ENCODE results near the gene MFRP.

The MFRP gene

GRCh38 chr11:119373059-119373920 is 26.8 kb upstream of the MFRP start:
- DNase-seq (ENCODE audit: low spot score) = no peak

DNA sequence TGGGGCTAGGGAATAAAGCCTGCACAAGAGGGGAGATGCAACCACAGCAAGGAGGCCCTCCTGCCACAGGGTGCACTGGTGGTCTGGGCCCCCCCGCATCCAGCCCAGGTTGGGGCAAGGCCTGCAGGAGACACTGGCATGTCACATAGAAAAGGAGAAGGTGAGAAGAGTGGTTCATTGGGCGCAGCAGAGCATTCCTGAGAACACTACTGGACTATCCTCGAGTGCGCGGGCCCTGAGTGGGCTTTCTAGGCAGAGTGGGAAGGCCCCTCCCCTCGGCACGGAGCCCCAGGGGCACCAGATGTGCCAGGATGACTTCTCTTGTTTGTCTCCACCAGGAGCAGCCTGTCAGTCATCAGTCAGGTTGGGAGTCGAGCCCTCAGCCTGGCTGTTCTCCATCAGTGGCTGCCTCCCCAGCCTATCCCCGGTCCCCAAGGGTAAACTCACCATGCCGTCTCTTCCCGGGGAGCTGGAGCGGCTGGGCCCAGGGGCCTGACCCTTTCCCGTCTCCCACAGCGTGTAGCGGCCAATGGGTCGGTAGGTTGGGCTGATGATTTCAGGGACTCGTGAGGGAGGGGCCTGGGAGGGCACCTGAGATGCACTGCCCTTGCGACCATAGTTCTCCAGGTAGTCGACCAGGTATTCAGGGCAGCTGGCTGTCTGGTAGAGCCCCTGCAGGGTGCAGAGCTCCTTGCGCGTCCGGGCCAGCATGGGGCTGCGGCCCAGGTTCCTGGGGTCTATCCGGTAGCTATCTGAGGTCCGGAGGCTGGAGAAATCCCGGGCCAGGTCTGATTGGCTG is 26.0 kb upstream of the MFRP start:
- no peak for DNase-seq (ENCODE audit: low spot score)

- peak; percentile 82 for DNase-seq (ENCODE audit: low spot score)
These were observed 25.3 kb upstream of the MFRP start for GRCh38 chr11:119371778-119372182.

DNA sequence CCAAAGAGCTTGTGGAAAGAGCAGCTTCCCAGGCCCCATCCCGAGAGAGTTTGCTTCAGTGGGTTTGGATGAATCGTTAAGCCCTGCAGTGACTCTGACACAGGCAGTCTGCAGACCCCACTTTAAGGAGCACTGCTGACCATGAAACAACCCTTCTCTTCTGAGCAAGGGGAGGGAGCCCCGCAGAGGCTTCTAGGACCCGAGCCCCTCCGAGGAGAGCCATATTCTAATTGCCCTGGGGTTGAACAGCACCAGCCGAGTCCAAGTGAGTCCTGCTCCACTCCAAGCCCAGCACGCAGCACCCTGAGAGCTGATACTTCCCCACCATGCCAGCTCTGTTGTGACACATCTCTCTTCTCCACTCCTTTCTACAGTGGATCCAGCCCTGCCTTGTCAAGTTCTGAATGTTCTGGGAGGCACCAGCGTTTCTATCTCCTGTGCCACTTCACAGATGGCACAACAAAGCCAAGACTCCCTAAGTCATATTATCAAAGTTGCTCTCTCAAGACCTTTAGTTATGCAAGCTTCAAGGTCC is 24.6 kb upstream of the MFRP start:
- DNase-seq (ENCODE audit: low spot score) = no peak

- DNase-seq (ENCODE audit: low spot score) = no peak
These were observed 24.1 kb upstream of the MFRP start for GRCh38 chr11:119370486-119371046.

GRCh38 chr11:119369132-119369925 is 22.8 kb upstream of the MFRP start:
- no peak for DNase-seq (ENCODE audit: low spot score)

GRCh38 chr11:119368121-119369034 is 21.9 kb upstream of the MFRP start:
- DNase-seq (ENCODE audit: low spot score) = no peak

DNA sequence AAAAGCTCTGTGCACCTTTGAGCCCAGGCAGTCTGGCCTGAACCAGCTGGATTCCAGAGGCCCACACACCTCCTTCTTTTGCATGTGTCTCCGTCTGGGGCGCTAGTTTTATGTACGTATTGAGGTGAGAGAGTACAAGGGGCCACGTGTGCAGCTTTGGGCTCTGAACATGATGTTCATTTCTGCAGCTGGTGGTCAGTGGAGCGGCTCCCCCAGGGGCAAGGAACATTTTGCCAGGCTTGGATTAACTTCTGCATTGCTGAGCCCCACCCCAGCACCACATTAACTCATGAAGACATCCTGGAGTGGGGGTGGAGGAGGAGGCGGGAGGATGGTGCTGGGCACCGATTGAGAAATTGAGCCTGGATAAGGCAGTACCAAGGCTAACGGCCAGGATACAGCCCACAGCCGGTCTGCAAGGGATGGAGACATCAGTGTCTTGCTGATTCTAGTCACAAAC is 21.2 kb upstream of the MFRP start:
- no peak for DNase-seq (ENCODE audit: low spot score)

DNA sequence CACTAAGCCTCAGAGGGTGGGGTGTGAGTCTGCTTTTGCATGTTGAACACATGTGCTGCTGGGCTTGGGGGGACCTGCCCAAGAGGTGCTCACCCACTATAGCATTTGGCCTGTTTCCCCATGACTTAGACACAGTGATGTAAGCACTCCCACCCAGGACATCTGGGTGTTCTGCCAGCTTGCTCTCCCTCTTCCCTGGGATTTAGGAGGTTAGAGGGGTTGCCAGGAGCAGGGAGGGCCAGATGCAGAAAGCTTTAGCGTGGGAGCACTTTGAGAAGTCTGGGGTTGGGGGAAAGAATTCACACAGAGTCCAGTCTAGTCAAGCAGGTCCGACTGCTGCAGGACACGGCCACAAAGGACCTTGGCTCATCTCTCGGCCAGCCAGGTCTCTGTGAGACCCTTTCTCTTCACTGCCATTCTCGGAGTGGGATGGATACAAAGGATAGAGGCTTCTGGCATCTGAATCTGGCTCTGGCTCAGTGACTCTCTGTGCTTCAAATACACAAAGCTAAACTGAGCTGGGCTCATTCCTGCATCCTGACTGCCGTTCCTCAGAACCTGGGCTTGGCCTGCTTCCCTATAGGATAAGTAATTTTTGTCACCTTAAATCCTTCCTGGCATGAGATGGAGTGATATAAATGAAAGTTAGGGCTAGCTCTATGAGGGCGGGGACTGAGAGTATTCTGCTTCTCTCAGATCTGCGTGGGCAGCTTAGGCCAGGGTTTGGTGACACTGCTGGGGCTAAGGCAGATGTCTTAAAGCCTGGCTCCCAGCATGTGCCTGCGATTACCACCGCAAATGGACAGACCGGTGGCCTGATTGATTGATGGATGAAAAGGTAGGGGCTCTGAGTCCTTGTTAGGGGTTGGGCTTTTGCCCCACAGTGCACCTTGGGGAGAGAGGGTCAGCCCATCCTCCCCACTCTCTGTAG is 20.4 kb upstream of the MFRP start:
- DNase-seq (ENCODE audit: low spot score) = no peak

DNA sequence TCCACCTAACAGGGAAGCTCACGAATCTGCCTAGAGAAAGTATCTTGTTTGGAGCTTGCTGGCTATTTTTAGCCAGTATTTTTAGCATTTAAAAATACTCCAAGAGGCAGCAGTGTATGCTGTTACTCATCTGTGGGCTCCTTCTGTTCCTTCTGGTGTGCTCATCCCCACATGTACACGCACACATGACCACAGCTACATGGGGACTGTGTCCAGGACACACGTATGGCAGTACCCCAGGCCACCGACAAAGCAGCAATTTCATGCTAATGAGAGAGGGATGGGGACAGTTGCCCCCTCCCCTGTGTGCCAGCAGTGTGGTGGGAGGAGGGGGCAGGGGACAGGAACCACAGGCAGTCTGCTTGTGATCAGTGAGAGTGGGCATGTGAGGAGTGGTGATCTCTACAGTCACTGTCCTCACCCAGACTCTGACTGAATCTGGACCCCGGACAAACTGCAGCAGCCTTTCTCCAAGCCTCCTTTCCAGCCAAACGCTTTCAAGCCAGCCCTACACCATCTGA is 18.6 kb upstream of the MFRP start:
- no peak for DNase-seq (ENCODE audit: low spot score)

- no peak for DNase-seq (ENCODE audit: low spot score)
These were observed 17.5 kb upstream of the MFRP start for GRCh38 chr11:119363851-119364590.

GRCh38 chr11:119363081-119363850 is 16.8 kb upstream of the MFRP start:
- no peak for DNase-seq (ENCODE audit: low spot score)

GRCh38 chr11:119362741-119363080 is 16.2 kb upstream of the MFRP start:
- DNase-seq (ENCODE audit: low spot score) = no peak

DNA sequence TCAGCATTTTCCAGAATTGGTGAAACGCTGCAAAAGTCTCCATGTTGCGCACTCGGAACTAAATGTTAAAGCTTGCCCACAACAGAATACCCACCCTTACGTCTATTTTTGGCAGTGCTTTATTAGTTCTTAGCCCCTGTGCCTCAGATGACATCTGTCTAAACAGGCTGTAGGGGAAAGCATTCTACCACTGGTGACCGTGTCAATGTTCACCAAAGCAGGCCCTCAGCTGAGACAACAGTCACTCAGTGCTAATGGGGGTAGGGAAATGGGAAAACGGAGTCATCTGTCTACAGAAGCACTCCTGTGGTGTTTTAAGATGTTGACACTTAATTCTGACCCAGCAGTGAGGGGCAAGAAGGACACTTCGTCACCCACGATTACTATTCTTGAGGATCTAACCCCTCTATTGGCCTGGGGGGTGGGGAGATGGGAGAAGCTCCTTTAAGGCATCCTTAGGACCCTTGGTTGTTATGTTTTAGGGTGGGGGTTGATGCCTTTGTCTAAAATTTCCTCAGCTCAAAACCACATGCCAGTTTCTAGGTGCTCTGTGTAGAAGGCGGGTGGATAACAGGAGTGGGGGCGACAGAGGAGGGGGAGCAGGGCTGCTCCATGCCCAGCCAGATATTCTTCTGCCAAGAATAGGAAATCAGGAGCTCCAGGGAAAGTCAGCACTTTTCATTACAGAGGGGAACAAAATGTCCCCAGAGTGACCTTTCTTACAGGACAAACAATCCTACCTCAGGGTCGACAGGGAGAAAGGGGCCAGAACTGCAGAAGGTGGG is 15.6 kb upstream of the MFRP start:
- no peak for DNase-seq (ENCODE audit: low spot score)

DNA sequence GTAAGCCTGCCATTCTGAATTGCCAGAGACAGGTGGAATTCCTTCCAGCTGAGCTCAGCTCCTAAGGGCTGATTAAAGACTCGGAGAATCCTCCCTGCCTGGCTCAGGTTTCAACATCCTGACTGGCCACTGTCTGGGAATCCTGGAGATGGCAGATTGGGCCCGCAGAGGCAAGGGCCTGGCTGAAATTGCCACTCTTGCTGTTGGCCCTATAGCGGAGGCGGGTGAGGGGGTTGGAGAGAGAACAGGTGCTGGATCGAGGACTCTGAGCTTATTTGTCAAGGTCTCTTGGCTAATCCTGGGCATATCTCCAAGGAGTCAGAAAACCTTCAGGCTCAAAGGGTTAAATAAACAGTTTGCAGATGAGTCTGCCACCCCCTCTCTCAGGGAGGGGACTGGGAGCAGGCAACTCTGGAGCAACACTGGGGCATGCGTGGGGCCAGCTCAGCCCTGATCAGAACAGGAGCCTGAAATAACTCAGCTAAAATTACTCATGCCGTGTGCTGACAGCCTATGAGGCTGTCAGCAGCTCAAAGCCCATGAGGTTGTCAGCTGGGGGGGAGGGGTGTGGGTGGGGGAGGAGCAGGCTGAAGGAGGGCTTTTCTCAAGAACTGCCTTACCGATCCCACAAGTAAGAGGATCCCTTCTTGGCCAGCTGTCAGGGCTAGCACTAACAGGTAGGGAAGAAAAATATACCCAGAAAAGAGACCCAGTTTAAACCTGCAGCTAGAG is 14.7 kb upstream of the MFRP start:
- no peak for DNase-seq (ENCODE audit: low spot score)
